SU-DHL-6 (cell line): ENCODE results near the gene TRPM1.

Source experiments
- H2AFZ ChIP-seq: fragments of 200-600 bp; sonication (generic); 2 replicates; pipeline ENCODE4 v1.6.1; 2014; ENCODE audit warnings: low read depth, mild to moderate bottlenecking, moderate library complexity, mixed read lengths, antibody characterized with exemption, low read length; ENCODE audit not compliant: severe bottlenecking
- H3F3A ChIP-seq: fragments of 200-600 bp; shearing (Covaris generic); 2 replicates; pipeline ENCODE4 v1.6.0; 2016; ENCODE audit warnings: antibody characterized with exemption, mild to moderate bottlenecking; ENCODE audit not compliant: insufficient read depth
- H3K27ac ChIP-seq: fragments of 200-600 bp; sonication (generic); 2 replicates; pipeline ENCODE4 v1.5.1; 2016; ENCODE audit warnings: low read depth, mild to moderate bottlenecking, low read length, moderate library complexity, mixed read lengths
- H3K27me3 ChIP-seq: fragments of 200-600 bp; sonication (generic), shearing (Covaris generic); 2 replicates; pipeline ENCODE4 v1.6.0; 2014; ENCODE audit warnings: mild to moderate bottlenecking, low read length
- H3K36me3 ChIP-seq: fragments of 200-600 bp; sonication (generic); 2 replicates; pipeline ENCODE4 v1.6.1; 2014; ENCODE audit warnings: mild to moderate bottlenecking, low read length, mixed read lengths
- H3K4me2 ChIP-seq: fragments of 300-600, 200-600 bp; shearing (Covaris generic), sonication (generic); 2 replicates; pipeline ENCODE4 v1.6.0; 2014; ENCODE audit warnings: low read length, low read depth, mild to moderate bottlenecking; ENCODE audit not compliant: poor library complexity, severe bottlenecking
- H3K4me3 ChIP-seq: fragments of 200-600 bp; sonication (generic); 2 replicates; pipeline ENCODE4 v1.5.1; 2014; ENCODE audit warnings: antibody characterized with exemption, low read length, mild to moderate bottlenecking, mixed read lengths; ENCODE audit not compliant: insufficient read depth, poor library complexity, severe bottlenecking
- H3K79me2 ChIP-seq: fragments of 200-600 bp; sonication (generic); 2 replicates; pipeline ENCODE4 v1.6.1; 2014; ENCODE audit warnings: mild to moderate bottlenecking, low read length, moderate library complexity; ENCODE audit not compliant: insufficient read depth
- H3K9ac ChIP-seq: fragments of 200-600 bp; sonication (generic); 2 replicates; pipeline ENCODE4 v1.7.0; 2014; ENCODE audit warnings: mild to moderate bottlenecking, low read length
- H3K9me2 ChIP-seq: fragments of 200-600 bp; sonication (generic); replicated peaks from 2 replicates; pipeline ENCODE4 v1.6.1; 2014; ENCODE audit warnings: low read length; ENCODE audit not compliant: insufficient read depth
- H3K9me3 ChIP-seq: fragments of 200-600 bp; sonication (generic); 2 replicates; pipeline ENCODE4 v1.6.1; 2014; ENCODE audit warnings: low read length, mixed read lengths; ENCODE audit not compliant: insufficient read depth
- H4K20me1 ChIP-seq: fragments of 200-600 bp; sonication (generic); 2 replicates; pipeline ENCODE4 v1.6.1; 2014; ENCODE audit warnings: low read depth, mild to moderate bottlenecking, antibody characterized with exemption, low read length, moderate library complexity, mixed read lengths
- CTCF ChIP-seq: fragments of 200-600 bp; sonication (generic); IDR thresholded peaks from one replicate; pipeline ENCODE4 v1.5.1; 2017; ENCODE audit warnings: antibody characterized with exemption, mild to moderate bottlenecking, low read length, moderate library complexity; ENCODE audit not compliant: insufficient read depth, poor library complexity, severe bottlenecking
- EZH2phosphoT487 ChIP-seq: fragments of 200-600 bp; sonication (generic), shearing (Covaris generic); conservative IDR thresholded peaks from 2 replicates; pipeline ENCODE4 v1.6.1; 2018; ENCODE audit warnings: mild to moderate bottlenecking, antibody characterized with exemption, low read length, moderate library complexity, mixed read lengths

Gene TRPM1

GRCh38 chr15:31082771-31083369, 18.7 kb downstream of the TRPM1 start:
- H3K9me2 ChIP-seq: no peaks in the 10 kb centered on the region
- H3K9ac ChIP-seq: no peak overlapping the region
- no peaks in the 10 kb centered on the region for H3K27me3 ChIP-seq
- no peaks in the 10 kb centered on the region for H3K9me3 ChIP-seq
- no peaks in the 10 kb centered on the region for H4K20me1 ChIP-seq
- no peaks in the 10 kb centered on the region for H3K36me3 ChIP-seq
- no peak overlapping the region for H3K4me3 ChIP-seq
- no peak for TF ChIP-seq CTCF
- no peak for TF ChIP-seq EZH2phosphoT487
- H3F3A ChIP-seq: no peaks in the 10 kb centered on the region
- H3K79me2 ChIP-seq: no peaks in the 10 kb centered on the region
- no peak overlapping the region for H3K27ac ChIP-seq
- no peak overlapping the region for H2AFZ ChIP-seq
- no peak overlapping the region for H3K4me2 ChIP-seq

GRCh38 chr15:31081588-31082250, 19.8 kb downstream of the TRPM1 start:
- H2AFZ ChIP-seq: no peak overlapping the region
- H3F3A ChIP-seq: no peaks in the 10 kb centered on the region
- H3K9me2 ChIP-seq: no peaks in the 10 kb centered on the region
- H3K27me3 ChIP-seq: no peaks in the 10 kb centered on the region
- no peaks in the 10 kb centered on the region for H3K9me3 ChIP-seq
- H3K4me3 ChIP-seq: no peak overlapping the region
- TF ChIP-seq CTCF (no peak), EZH2phosphoT487 (no peak)
- no peak overlapping the region for H3K27ac ChIP-seq
- H3K9ac ChIP-seq: no peak overlapping the region
- no peaks in the 10 kb centered on the region for H3K36me3 ChIP-seq
- no peak overlapping the region for H3K4me2 ChIP-seq
- no peaks in the 10 kb centered on the region for H3K79me2 ChIP-seq
- no peaks in the 10 kb centered on the region for H4K20me1 ChIP-seq

- H3K27me3 ChIP-seq: no peaks in the 10 kb centered on the region
- no peaks in the 10 kb centered on the region for H3K36me3 ChIP-seq
- H3K9me3 ChIP-seq: no peaks in the 10 kb centered on the region
- H3K79me2 ChIP-seq: no peaks in the 10 kb centered on the region
- no peak overlapping the region for H3K4me2 ChIP-seq
- no peak overlapping the region for H3K9ac ChIP-seq
- no peak overlapping the region for H3K4me3 ChIP-seq
- H3K9me2 ChIP-seq: no peaks in the 10 kb centered on the region
- H3K27ac ChIP-seq: no peak overlapping the region
- H3F3A ChIP-seq: no peaks in the 10 kb centered on the region
- no peaks in the 10 kb centered on the region for H4K20me1 ChIP-seq
- TF ChIP-seq EZH2phosphoT487 (no peak), CTCF (no peak)
- H2AFZ ChIP-seq: no peak overlapping the region
Measured at GRCh38 chr15:31081056-31081455, 20.5 kb downstream of the TRPM1 start.
